SK-N-SH treated with all-trans-retinoic acid at 6 μM for 48 hours (cell line): ENCODE data around the gene URI1.

ENCODE experiments used
- ATAC-seq: fragments of 200-7000 bp; cut with Tn5 transposase; 3 replicates; pipeline ENCODE4 v1.9.1; 2020; ENCODE audit warnings: mild to moderate bottlenecking, moderate library complexity
- ARNTL ChIP-seq: fragments of 450-650 bp; formaldehyde crosslinking; IDR thresholded peaks from 2 replicates; pipeline ENCODE4 v1.5.0; 2020; ENCODE audit warnings: low read depth, mild to moderate bottlenecking, moderate library complexity, borderline replicate concordance
- BACH2 ChIP-seq: fragments of 250-450 bp; sonication (Bioruptor Pico); IDR thresholded peaks from 2 replicates; pipeline ENCODE4 v1.9.0; 2021; ENCODE audit warnings: mild to moderate bottlenecking, borderline replicate concordance
- CSDC2 ChIP-seq: fragments of 250-450 bp; sonication (Bioruptor Pico); IDR thresholded peaks from 2 replicates; pipeline ENCODE4 v1.5.0; 2020; ENCODE audit warnings: mild to moderate bottlenecking, moderate library complexity
- GLIS3 ChIP-seq: fragments of 250-450 bp; sonication (Bioruptor Pico); IDR thresholded peaks from 2 replicates; pipeline ENCODE4 v1.5.0; 2020; ENCODE audit warnings: mild to moderate bottlenecking, moderate library complexity
- ISL1 ChIP-seq: fragments of 250-450 bp; sonication (Bioruptor Pico); IDR thresholded peaks from 2 replicates; pipeline ENCODE4 v2.1.2; 2022; ENCODE audit warnings: mild to moderate bottlenecking, moderate library complexity
- OSR1 ChIP-seq: fragments of 250-450 bp; sonication (Bioruptor Pico); IDR thresholded peaks from 2 replicates; pipeline ENCODE4 v1.8.0; 2022; ENCODE audit warnings: moderate library complexity, mild to moderate bottlenecking, inconsistent platforms
- PATZ1 ChIP-seq: fragments of 250-450 bp; sonication (Bioruptor Pico); IDR thresholded peaks from 2 replicates; pipeline ENCODE4 v1.8.0; 2020; ENCODE audit warnings: mild to moderate bottlenecking, moderate library complexity, borderline replicate concordance
- POU6F1 ChIP-seq: fragments of 250-450 bp; sonication (Bioruptor Pico); IDR thresholded peaks from 2 replicates; pipeline ENCODE4 v1.8.0; 2021; ENCODE audit warnings: low read depth, mild to moderate bottlenecking, moderate library complexity, borderline replicate concordance
- PPARA ChIP-seq: fragments of 250-450 bp; sonication (Bioruptor Pico); IDR thresholded peaks from 2 replicates; pipeline ENCODE4 v1.5.0; 2020; ENCODE audit warnings: mild to moderate bottlenecking, borderline replicate concordance
- RARB ChIP-seq: fragments of 250-450 bp; sonication (Bioruptor Pico); IDR thresholded peaks from 2 replicates; pipeline ENCODE4 v1.8.0; 2021; ENCODE audit warnings: mild to moderate bottlenecking, moderate library complexity
- SNAI2 ChIP-seq: fragments of 250-450 bp; sonication (Bioruptor Pico); IDR thresholded peaks from 2 replicates; pipeline ENCODE4 v1.5.0; 2020; ENCODE audit warnings: mild to moderate bottlenecking, moderate library complexity
- TCF4 ChIP-seq: fragments of 250-450 bp; sonication (Bioruptor Pico); IDR thresholded peaks from 2 replicates; pipeline ENCODE4 v1.8.0; 2021; ENCODE audit warnings: mild to moderate bottlenecking, moderate library complexity, borderline replicate concordance
- TOX ChIP-seq: fragments of 250-450 bp; sonication (Bioruptor Pico); IDR thresholded peaks from 2 replicates; pipeline ENCODE4 v1.8.0; 2021; ENCODE audit warnings: mild to moderate bottlenecking, moderate library complexity, borderline replicate concordance
- TSHZ2 ChIP-seq: fragments of 250-450 bp; sonication (Bioruptor Pico); IDR thresholded peaks from 2 replicates; pipeline ENCODE4 v1.5.0; 2020; ENCODE audit warnings: mild to moderate bottlenecking, moderate library complexity
- ZC3H10 ChIP-seq: fragments of 250-450 bp; sonication (Bioruptor Pico); IDR thresholded peaks from 2 replicates; pipeline ENCODE4 v1.5.1; 2021; ENCODE audit warnings: mild to moderate bottlenecking, moderate library complexity
- ZFP3 ChIP-seq: fragments of 250-450 bp; sonication (Bioruptor Pico); IDR thresholded peaks from 2 replicates; pipeline ENCODE4 v1.5.0; 2020; ENCODE audit warnings: mild to moderate bottlenecking, moderate library complexity
- ZFP30 ChIP-seq: fragments of 450-650 bp; formaldehyde crosslinking; IDR thresholded peaks from 2 replicates; pipeline ENCODE4 v1.5.0; 2022; ENCODE audit warnings: mild to moderate bottlenecking, moderate library complexity
- ZNF565 ChIP-seq: fragments of 450-650 bp; formaldehyde crosslinking; conservative IDR thresholded peaks from 2 replicates; pipeline ENCODE4 v1.5.0; 2020; ENCODE audit warnings: low read depth, mild to moderate bottlenecking, moderate library complexity
- ZNF70 ChIP-seq: fragments of 450-650 bp; formaldehyde crosslinking; IDR thresholded peaks from 2 replicates; pipeline ENCODE4 v1.5.0; 2020; ENCODE audit warnings: mild to moderate bottlenecking, moderate library complexity
- ZNF8 ChIP-seq: fragments of 450-650 bp; formaldehyde crosslinking; IDR thresholded peaks from 2 replicates; pipeline ENCODE4 v1.5.0; 2020; ENCODE audit warnings: mild to moderate bottlenecking, moderate library complexity

The URI1 gene

GRCh38 chr19:30044273-30045248 lies 102.5 kb downstream of the URI1 start:
- no peak for ATAC-seq
- TF ChIP-seq POU6F1 (CRISPR knock-in tag) (no peak), PATZ1 (no peak), CSDC2 (CRISPR knock-in tag) (no peak), ZNF565 (CRISPR knock-in tag) (no peak), ISL1 (CRISPR knock-in tag) (no peak), ARNTL (no peak), PPARA (CRISPR knock-in tag) (no peak), GLIS3 (CRISPR knock-in tag) (no peak), TCF4 (no peak), ZFP3 (no peak)

GRCh38 chr19:30046522-30046921 lies 104.5 kb downstream of the URI1 start:
- ATAC-seq: peak; percentile 54; the same call in 2 of the 3 replicates

GRCh38 chr19:30047432-30047831 lies 105.4 kb downstream of the URI1 start:
- ATAC-seq: no peak
- no peak for TF ChIP-seq ZNF8 (CRISPR knock-in tag)
- no peak for TF ChIP-seq POU6F1 (CRISPR knock-in tag)
- no peak for TF ChIP-seq TCF4
- TF ChIP-seq ZNF70 (CRISPR knock-in tag): no peak
- no peak for TF ChIP-seq TOX (CRISPR knock-in tag)
- no peak for TF ChIP-seq ZFP30 (CRISPR knock-in tag)

More at GRCh38 chr19:30046522-30046921, 104.5 kb downstream of the URI1 start:
- no peak for TF ChIP-seq ZC3H10 (CRISPR knock-in tag)
- TF ChIP-seq CSDC2 (CRISPR knock-in tag): no peak
- TF ChIP-seq TSHZ2: no peak
- no peak for TF ChIP-seq ZFP30 (CRISPR knock-in tag)

GRCh38 chr19:30049226-30049625 lies 107.2 kb downstream of the URI1 start:
- no peak; the same call in 2 of the 3 replicates for ATAC-seq
- TF ChIP-seq PATZ1: no peak
- no peak for TF ChIP-seq ZFP30 (CRISPR knock-in tag)
- no peak for TF ChIP-seq SNAI2 (CRISPR knock-in tag)
- no peak for TF ChIP-seq ARNTL
- TF ChIP-seq TCF4: no peak
- no peak for TF ChIP-seq ZNF565 (CRISPR knock-in tag)
- no peak for TF ChIP-seq BACH2 (CRISPR knock-in tag)
- no peak for TF ChIP-seq GLIS3 (CRISPR knock-in tag)
- TF ChIP-seq CSDC2 (CRISPR knock-in tag): no peak
- TF ChIP-seq OSR1 (CRISPR knock-in tag): no peak
- TF ChIP-seq RARB: no peak
- TF ChIP-seq ISL1 (CRISPR knock-in tag): no peak
- no peak for TF ChIP-seq ZNF8 (CRISPR knock-in tag)
- no peak for TF ChIP-seq TOX (CRISPR knock-in tag)
- no peak for TF ChIP-seq ZC3H10 (CRISPR knock-in tag)
